Uterus (tissue), 4 donors: ENCODE data around the gene KICS2. TPM values are rescaled to one million over a fixed set of nuclear protein-coding genes. Genes with fewer than 3 reads are reported as not detected.
"Not testable (repeated sequence)": the region's sequence is repeated elsewhere in the genome, so short reads cannot be mapped to it uniquely, and the experiment has no call there.

Experiments
- DNase-seq, 2 donors: peaks; one replicate each; pipeline ENCODE4 v3.0.0-alpha.2; 2019 to 2020
- H3K27ac ChIP-seq, 2 donors: fragments of 200-600 bp; sonication (generic); 1 replicate in 1 of 2; 2 replicates in 1 of 2; pipeline ENCODE4 v1.5.1; 2016 to 2018
- H3K27me3 ChIP-seq, 2 donors: fragments of 200-600 bp; sonication (generic); one replicate each; pipeline ENCODE4 v1.5.1; 2018 to 2019; ENCODE audit warnings: control low read depth in 1 of 2
- H3K36me3 ChIP-seq, 2 donors: fragments of 200-600 bp; sonication (generic); one replicate each; pipeline ENCODE4 v1.5.1; 2019; ENCODE audit warnings: control low read depth in 1 of 2
- H3K4me1 ChIP-seq, 2 donors: fragments of 200-600 bp; sonication (generic); one replicate each; pipeline ENCODE4 v1.5.1; 2018 to 2019; ENCODE audit warnings: control low read depth in 1 of 2
- H3K4me3 ChIP-seq, 2 donors: fragments of 200-600 bp; sonication (generic); 1 replicate in 1 of 2; 2 replicates in 1 of 2; pipeline ENCODE4 v1.5.1; 2018 to 2019; ENCODE audit warnings: mild to moderate bottlenecking in 1 of 2
- H3K9me3 ChIP-seq, 2 donors: fragments of 200-600 bp; sonication (generic); one replicate each; pipeline ENCODE4 v1.5.1; 2019; ENCODE audit warnings: control low read depth in 1 of 2
- POLR2A ChIP-seq, 2 donors: fragments of 450-650 bp; IDR thresholded peaks; one replicate each; pipeline ENCODE4 v1.6.1; 2016; ENCODE audit warnings: antibody characterized with exemption in 2 of 2, mild to moderate bottlenecking in 1 of 2, moderate library complexity in 1 of 2
- intact Hi-C: fragments of 100-400 bp; cut with DNase I; formaldehyde crosslinking; loops from one replicate; pipeline ENCODE4 v1.15.1; 2023; ENCODE audit warnings: low total_unique reads
- total RNA-seq, 4 donors: library from RNA; depleted of rRNA in 3 of 4; stranded (reverse); fragments of >200 nt in 3 of 4; gene quantifications; one replicate each; pipeline versions ENCODE4 v1.1.0 to v1.2.4, GENCODE V29; 2014 to 2023
- TF ChIP-seq, protein P1 (sequence below), 4 experiments: fragments of 200-600 bp in 2 of 4; fragments of 450-650 bp in 2 of 4; sonication (generic) in 2 of 4; IDR thresholded peaks; one replicate each; pipeline ENCODE4 v1.5.1; 2016 to 2019; ENCODE audit warnings: antibody characterized with exemption in 4 of 4, mild to moderate bottlenecking in 2 of 4, moderate library complexity in 1 of 4
- donor health status: DM: yes; HTN: yes; CAD: no.

KICS2 gene
- total RNA-seq, 4 donors from 2014 or later: 0.51 to 9.0 (median 6.6) TPM

GRCh38 chr12:64220046-64220445, 2.0 kb downstream of the KICS2 start:
- intact Hi-C loops: no loop called here
- H3K4me1 ChIP-seq: no peaks in the 10 kb centered on the region
- no peak overlapping the region for H3K4me3 ChIP-seq
- no peak for TF ChIP-seq POLR2A (IDR thresholded peaks at IDR 0.05)
- TF ChIP-seq, protein P1, sequence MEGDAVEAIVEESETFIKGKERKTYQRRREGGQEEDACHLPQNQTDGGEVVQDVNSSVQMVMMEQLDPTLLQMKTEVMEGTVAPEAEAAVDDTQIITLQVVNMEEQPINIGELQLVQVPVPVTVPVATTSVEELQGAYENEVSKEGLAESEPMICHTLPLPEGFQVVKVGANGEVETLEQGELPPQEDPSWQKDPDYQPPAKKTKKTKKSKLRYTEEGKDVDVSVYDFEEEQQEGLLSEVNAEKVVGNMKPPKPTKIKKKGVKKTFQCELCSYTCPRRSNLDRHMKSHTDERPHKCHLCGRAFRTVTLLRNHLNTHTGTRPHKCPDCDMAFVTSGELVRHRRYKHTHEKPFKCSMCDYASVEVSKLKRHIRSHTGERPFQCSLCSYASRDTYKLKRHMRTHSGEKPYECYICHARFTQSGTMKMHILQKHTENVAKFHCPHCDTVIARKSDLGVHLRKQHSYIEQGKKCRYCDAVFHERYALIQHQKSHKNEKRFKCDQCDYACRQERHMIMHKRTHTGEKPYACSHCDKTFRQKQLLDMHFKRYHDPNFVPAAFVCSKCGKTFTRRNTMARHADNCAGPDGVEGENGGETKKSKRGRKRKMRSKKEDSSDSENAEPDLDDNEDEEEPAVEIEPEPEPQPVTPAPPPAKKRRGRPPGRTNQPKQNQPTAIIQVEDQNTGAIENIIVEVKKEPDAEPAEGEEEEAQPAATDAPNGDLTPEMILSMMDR (IDR thresholded peaks at IDR 0.05): no peak
- H3K36me3 ChIP-seq: no peaks in the 10 kb centered on the region
- no peaks in the 10 kb centered on the region for H3K27me3 ChIP-seq
- no peak overlapping the region for H3K27ac ChIP-seq
- no peaks in the 10 kb centered on the region for H3K9me3 ChIP-seq
- DNase-seq: no peak

- no peak for TF ChIP-seq POLR2A (IDR thresholded peaks at IDR 0.05)
- TF ChIP-seq, protein P1 (IDR thresholded peaks at IDR 0.05): no peak
- H3K4me3 ChIP-seq: no peak overlapping the region
- H3K9me3 ChIP-seq: no peaks in the 10 kb centered on the region
- no peak overlapping the region for H3K27ac ChIP-seq
- intact Hi-C loops: no loop called here
- no peaks in the 10 kb centered on the region for H3K4me1 ChIP-seq
- H3K27me3 ChIP-seq: no peaks in the 10 kb centered on the region
- no peaks in the 10 kb centered on the region for H3K36me3 ChIP-seq
- DNase-seq: no peak
These were observed 3.0 kb downstream of the KICS2 start for GRCh38 chr12:64219145-64219544.

GRCh38 chr12:64218597-64218996, 3.5 kb downstream of the KICS2 start:
- DNase-seq: no peak
- intact Hi-C loops: no loop called here
- Histone ChIP-seq H3K4me3 (no peak overlapping the region), H3K27ac (no peak overlapping the region), H3K9me3 (no peaks in the 10 kb centered on the region), H3K36me3 (no peaks in the 10 kb centered on the region), H3K27me3 (no peaks in the 10 kb centered on the region), H3K4me1 (no peaks in the 10 kb centered on the region)
- TF ChIP-seq, protein P1 (IDR thresholded peaks at IDR 0.05): no peak
- TF ChIP-seq POLR2A (IDR thresholded peaks at IDR 0.05): no peak

- H3K4me3 ChIP-seq, H3K27ac ChIP-seq, H3K36me3 ChIP-seq, H3K9me3 ChIP-seq, DNase-seq, H3K4me1 ChIP-seq, intact Hi-C loops, H3K27me3 ChIP-seq: not testable (repeated sequence)
These were observed 4.5 kb downstream of the KICS2 start for GRCh38 chr12:64217643-64218042.

- H3K4me3 ChIP-seq: no peak overlapping the region
- intact Hi-C loops: no loop called here
- no peaks in the 10 kb centered on the region for H3K36me3 ChIP-seq
- H3K4me1 ChIP-seq: no peaks in the 10 kb centered on the region
- no peaks in the 10 kb centered on the region for H3K27me3 ChIP-seq
- no peak for DNase-seq
- TF ChIP-seq POLR2A (IDR thresholded peaks at IDR 0.05): no peak
- TF ChIP-seq, protein P1 (IDR thresholded peaks at IDR 0.05): no peak
- no peak overlapping the region for H3K27ac ChIP-seq
- no peaks in the 10 kb centered on the region for H3K9me3 ChIP-seq
These were observed 5.9 kb downstream of the KICS2 start for GRCh38 chr12:64216239-64216638.

- TF ChIP-seq, protein P1 (IDR thresholded peaks at IDR 0.05): no peak
- no peak for TF ChIP-seq POLR2A (IDR thresholded peaks at IDR 0.05)
- Histone ChIP-seq H3K4me1 (no peaks in the 10 kb centered on the region), H3K27ac (no peak overlapping the region), H3K36me3 (no peaks in the 10 kb centered on the region), H3K27me3 (no peaks in the 10 kb centered on the region), H3K9me3 (no peaks in the 10 kb centered on the region), H3K4me3 (no peak overlapping the region)
- DNase-seq: no peak
- intact Hi-C loops: no loop called here
These were observed 9.9 kb downstream of the KICS2 start for GRCh38 chr12:64212119-64212746.
